ENCODE data around the gene DEFB128.

- TF ChIP-seq POLR2AphosphoS5 (IDR thresholded peaks at IDR 0.05; ENCODE audit: low read depth, low read length): no peak
- no peak for TF ChIP-seq POLR2A (IDR thresholded peaks at IDR 0.05; ENCODE audit: low read depth, low read length)
These were observed 27.8 kb upstream of the DEFB128 start for GRCh38 chr20:217266-217665.

Data from GM12892 (cell line).